A549 (cell line): ENCODE results near the gene ZSCAN12. TPM values are rescaled to one million over a fixed set of nuclear protein-coding genes. Genes with fewer than 3 reads are reported as not detected.
"Not testable (repeated sequence)": the region's sequence is repeated elsewhere in the genome, so short reads cannot be mapped to it uniquely, and the experiment has no call there.

Experiments
- ATAC-seq, 2 experiments: fragments of 200-7000 bp in 1 of 2; fragments of >200 bp in 1 of 2; cut with Nextera tagmentation in 1 of 2; cut with Tn5 transposase in 1 of 2; 3 replicates each; pipeline versions ENCODE4 v1.8.0 to v1.9.1; 2018 to 2020; ENCODE audit warnings: mild to moderate bottlenecking in 1 of 2, moderate library complexity in 1 of 2
- CTCF ChIA-PET: fragments of 300-600 bp; sonication (Branson Sonifier 250); formaldehyde crosslinking; extraction: SDS; loops from one replicate; lab custom pipeline; 2021; ENCODE audit warnings: antibody characterized with exemption, inconsistent platforms; lab: Yijun Ruan, JAX
- POLR2A ChIA-PET: fragments of 350-600 bp; formaldehyde crosslinking; extraction: SDS; loops from one replicate; lab custom pipeline; 2021; ENCODE audit warnings: antibody characterized with exemption, inconsistent platforms; lab: Yijun Ruan, JAX
- DNase-seq, 2 experiments: peaks; one replicate each; pipeline versions ENCODE4 v3.0.0 to v3.0.0-alpha.2; 2011 to 2016; ENCODE audit warnings: low read depth in 1 of 2, low spot score in 1 of 2
- FAIRE-seq: peaks from 2 replicates; lab custom pipeline; 2011; peaks lifted over from hg19 to GRCh38; lab: Jason Lieb, UNC
- H3K27ac ChIP-seq, 2 experiments: fragments of >200 bp; sonication (Bioruptor Twin); formaldehyde crosslinking; 3 replicates each; pipeline ENCODE4 v1.5.1; 2016 to 2017
- H3K4me1 ChIP-seq: fragments of >200 bp; sonication (Bioruptor Twin); formaldehyde crosslinking; 3 replicates; pipeline ENCODE4 v1.6.1; 2016
- H3K4me2 ChIP-seq: fragments of >200 bp; sonication (Bioruptor Twin); formaldehyde crosslinking; 3 replicates; pipeline ENCODE4 v1.6.1; 2016
- H3K4me3 ChIP-seq: fragments of >200 bp; sonication (Bioruptor Twin); formaldehyde crosslinking; 3 replicates; pipeline ENCODE4 v1.5.1; 2016
- H3K9me3 ChIP-seq: fragments of >200 bp; sonication (Bioruptor Twin); formaldehyde crosslinking; 3 replicates; pipeline ENCODE4 v1.6.1; 2016
- CBX2 ChIP-seq: fragments of 200-600 bp; sonication (generic); IDR thresholded peaks from 2 replicates; pipeline ENCODE4 v1.6.1; 2016; ENCODE audit warnings: low read depth, mild to moderate bottlenecking, borderline replicate concordance
- CEBPB ChIP-seq, 2 experiments: fragments of >200 bp in 1 of 2; sonication (Bioruptor Twin) in 1 of 2; formaldehyde crosslinking in 1 of 2; IDR thresholded peaks; 2 replicates each; pipeline ENCODE4 v1.6.1; 2012 to 2016
- FOSB ChIP-seq: fragments of 250-450 bp; sonication (Bioruptor Pico); IDR thresholded peaks from 2 replicates; pipeline ENCODE4 v1.5.0; 2020; ENCODE audit warnings: mild to moderate bottlenecking, moderate library complexity
- HDAC2 ChIP-seq: fragments of 200-600 bp; sonication (generic); IDR thresholded peaks from 2 replicates; pipeline ENCODE4 v1.6.1; 2016
- HEYL ChIP-seq: fragments of 250-450 bp; sonication (Bioruptor Pico); IDR thresholded peaks from 2 replicates; pipeline ENCODE4 v1.8.0; 2021; ENCODE audit warnings: mild to moderate bottlenecking, moderate library complexity
- HOXA7 ChIP-seq: fragments of 250-450 bp; sonication (Bioruptor Pico); IDR thresholded peaks from 2 replicates; pipeline ENCODE4 v1.5.0; 2020; ENCODE audit warnings: mild to moderate bottlenecking, moderate library complexity
- HOXB13 ChIP-seq: fragments of 250-450 bp; sonication (Bioruptor Pico); IDR thresholded peaks from 2 replicates; pipeline ENCODE4 v1.5.0; 2020; ENCODE audit warnings: low read depth, mild to moderate bottlenecking, moderate library complexity
- KDM1A ChIP-seq: fragments of 200-600 bp; sonication (generic); IDR thresholded peaks from 2 replicates; pipeline ENCODE4 v1.6.1; 2016; ENCODE audit warnings: low read depth, mild to moderate bottlenecking
- MAFK ChIP-seq: fragments of 450-650 bp; IDR thresholded peaks from 2 replicates; pipeline ENCODE4 v1.6.1; 2014; ENCODE audit not compliant: partially characterized antibody
- MYC ChIP-seq: IDR thresholded peaks from 2 replicates; pipeline ENCODE4 v1.6.1; 2012; ENCODE audit warnings: mild to moderate bottlenecking, inconsistent platforms, low read length, improper control_type of control experiment, borderline replicate concordance
- NPAS2 ChIP-seq: fragments of 250-450 bp; sonication (Bioruptor Pico); IDR thresholded peaks from 2 replicates; pipeline ENCODE4 v1.8.0; 2022; ENCODE audit warnings: mild to moderate bottlenecking, moderate library complexity, borderline replicate concordance
- PHF8 ChIP-seq: fragments of 200-600 bp; sonication (generic); IDR thresholded peaks from 2 replicates; pipeline ENCODE4 v1.6.1; 2016; ENCODE audit warnings: low read depth, mild to moderate bottlenecking, antibody characterized with exemption, moderate library complexity, borderline replicate concordance
- RCOR1 ChIP-seq: fragments of 150-350 bp; IDR thresholded peaks from 2 replicates; pipeline ENCODE4 v1.6.1; 2014; ENCODE audit warnings: antibody characterized with exemption, low read length, low read depth
- SMC3 ChIP-seq: fragments of >200 bp; sonication (Bioruptor Twin); formaldehyde crosslinking; IDR thresholded peaks from 3 replicates; pipeline ENCODE4 v1.6.1; 2018; ENCODE audit warnings: inconsistent platforms
- ZFP36 ChIP-seq: fragments of 450-650 bp; IDR thresholded peaks from 2 replicates; pipeline ENCODE4 v1.6.1; 2014; ENCODE audit warnings: borderline replicate concordance; ENCODE audit not compliant: partially characterized antibody
- ZNF302 ChIP-seq: fragments of 250-450 bp; sonication (Bioruptor Pico); IDR thresholded peaks from 2 replicates; pipeline ENCODE4 v1.9.0; 2021; ENCODE audit warnings: inconsistent platforms, mild to moderate bottlenecking, moderate library complexity
- ZSCAN20 ChIP-seq: fragments of 250-450 bp; sonication (Bioruptor Pico); IDR thresholded peaks from 2 replicates; pipeline ENCODE4 v1.8.0; 2022; ENCODE audit warnings: mild to moderate bottlenecking, moderate library complexity
- WGBS: methylation state at CpG from one replicate; pipeline ENCODE4 v1.1.6; 2017; ENCODE audit errors: missing lambda C conversion rate; 5-methylcytosine and 5-hydroxymethylcytosine counted together
- polyA plus RNA-seq, 4 experiments: library from polyadenylated mRNA; depleted of rRNA in 3 of 4; stranded (reverse); fragments of >200 nt; fragmentation: RNase III in 1 of 4; extraction: RNeasy Plus Mini Kit Qiagen cat#74134 plus additional on column Dnase treatment in 1 of 4; gene quantifications; 2 replicates in 3 of 4; 3 replicates in 1 of 4; pipeline ENCODE4 v1.2.3, GENCODE V29; 2011 to 2017
- TF ChIP-seq, protein P1 (sequence below): IDR thresholded peaks from 2 replicates; pipeline ENCODE4 v1.6.1; 2012
- TF ChIP-seq, protein P2 (sequence below): fragments of 150-350 bp; IDR thresholded peaks from 2 replicates; pipeline ENCODE4 v1.6.1; 2014; ENCODE audit warnings: low read depth, mild to moderate bottlenecking, low read length
- TF ChIP-seq, protein P3 (sequence below): fragments of >200 bp; sonication (Bioruptor Twin); formaldehyde crosslinking; IDR thresholded peaks from 2 replicates; pipeline ENCODE4 v1.6.1; 2016
- TF ChIP-seq, protein P4 (sequence below): IDR thresholded peaks from 2 replicates; pipeline ENCODE4 v1.6.1; 2012; ENCODE audit warnings: low read depth, borderline replicate concordance

The ZSCAN12 gene
- polyA plus RNA-seq, 2 of the 4 experiments (the other 2 are of a cell fraction) = 1.9 to 3.3 TPM

DNA sequence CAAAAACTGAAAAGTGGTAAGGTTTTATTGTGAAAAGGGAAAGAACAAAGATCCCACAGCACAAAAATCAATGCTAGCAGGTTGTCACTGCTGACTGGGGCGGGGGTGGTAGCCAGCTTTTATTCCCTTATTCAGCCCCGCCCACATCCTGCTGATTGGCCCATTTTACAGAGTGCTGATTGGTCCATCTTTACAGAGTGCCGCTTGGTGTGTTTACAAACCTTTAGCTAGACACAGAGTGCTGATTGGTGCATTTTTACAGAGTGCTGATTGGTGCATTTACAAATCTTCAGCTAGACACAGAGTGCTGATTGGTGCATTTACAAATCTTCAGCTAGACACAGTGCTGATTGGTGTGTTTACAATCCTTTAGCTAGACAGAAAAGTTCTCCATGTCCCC is 45.2 kb upstream of the ZSCAN12 start:
- H3K9me3 ChIP-seq, CTCF ChIA-PET, ATAC-seq, H3K4me3 ChIP-seq, POLR2A ChIA-PET, FAIRE-seq, H3K4me1 ChIP-seq, H3K27ac ChIP-seq, H3K4me2 ChIP-seq: not testable (repeated sequence)
- peak; percentile 58 for TF ChIP-seq MAFK
- peak in 1 of 2 experiments; percentile 7 for DNase-seq
- 11% methylated on average over 3 of the region's 3 CpGs for WGBS

DNA sequence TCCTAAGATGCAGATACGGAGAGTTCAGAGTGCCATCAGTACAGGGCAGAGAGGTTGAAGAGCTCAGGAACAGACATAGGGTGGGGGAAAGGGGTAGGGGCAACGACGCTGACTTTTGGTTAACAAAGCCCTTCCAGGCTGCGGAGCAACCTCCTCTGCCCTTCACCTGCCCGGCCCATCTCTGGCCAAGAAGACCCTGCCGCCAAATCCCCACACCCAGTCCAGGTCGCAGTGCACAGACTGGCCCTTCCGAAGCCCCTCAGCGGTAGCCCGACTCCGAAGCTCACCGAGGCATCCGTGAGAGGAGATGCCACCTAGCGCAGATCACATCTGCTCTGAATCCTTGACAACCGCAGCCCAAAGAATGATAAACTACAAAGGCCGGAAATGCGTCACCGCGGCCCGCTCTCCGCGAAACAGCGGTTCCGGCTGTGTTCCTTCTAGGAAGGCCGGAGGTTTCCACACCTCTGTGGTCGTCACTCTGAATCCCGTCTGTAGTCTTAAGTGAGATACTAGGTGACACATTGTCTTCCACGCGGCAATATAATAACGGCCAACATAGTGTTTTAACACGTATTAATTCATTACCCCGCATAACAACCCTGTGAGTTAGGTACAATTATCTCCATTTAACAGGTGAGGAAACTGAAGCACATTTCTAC is 43.7 kb upstream of the ZSCAN12 start, which contains the start of gene ZSCAN23:
Gene ZSCAN23 (minus strand): TSS at position 380 of the 662 bp plus-strand sequence. CDS start 7,225 bp downstream, outside the sequence.
- ChIA-PET POLR2A (no interaction called here), CTCF (no interaction called here)
- no peak for DNase-seq
- H3K4me3 ChIP-seq = no peak within 1 kb of the TSS
- no peak within 1 kb of the TSS for H3K4me2 ChIP-seq
- ATAC-seq = no peak
- H3K9me3 ChIP-seq = no peaks in the 10 kb centered on the region
- no peak within 1 kb of the TSS for H3K27ac ChIP-seq
- TF ChIP-seq ZNF302 = no peak
- TF ChIP-seq HEYL (CRISPR knock-in tag) = no peak
- TF ChIP-seq, protein P1, sequence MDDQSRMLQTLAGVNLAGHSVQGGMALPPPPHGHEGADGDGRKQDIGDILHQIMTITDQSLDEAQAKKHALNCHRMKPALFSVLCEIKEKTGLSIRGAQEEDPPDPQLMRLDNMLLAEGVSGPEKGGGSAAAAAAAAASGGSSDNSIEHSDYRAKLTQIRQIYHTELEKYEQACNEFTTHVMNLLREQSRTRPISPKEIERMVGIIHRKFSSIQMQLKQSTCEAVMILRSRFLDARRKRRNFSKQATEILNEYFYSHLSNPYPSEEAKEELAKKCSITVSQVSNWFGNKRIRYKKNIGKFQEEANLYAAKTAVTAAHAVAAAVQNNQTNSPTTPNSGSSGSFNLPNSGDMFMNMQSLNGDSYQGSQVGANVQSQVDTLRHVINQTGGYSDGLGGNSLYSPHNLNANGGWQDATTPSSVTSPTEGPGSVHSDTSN = no peak
- H3K4me1 ChIP-seq = no peaks in the 10 kb centered on the region
- WGBS = 77% methylated on average over 29 of the region's 32 CpGs
- no peak for FAIRE-seq

DNA sequence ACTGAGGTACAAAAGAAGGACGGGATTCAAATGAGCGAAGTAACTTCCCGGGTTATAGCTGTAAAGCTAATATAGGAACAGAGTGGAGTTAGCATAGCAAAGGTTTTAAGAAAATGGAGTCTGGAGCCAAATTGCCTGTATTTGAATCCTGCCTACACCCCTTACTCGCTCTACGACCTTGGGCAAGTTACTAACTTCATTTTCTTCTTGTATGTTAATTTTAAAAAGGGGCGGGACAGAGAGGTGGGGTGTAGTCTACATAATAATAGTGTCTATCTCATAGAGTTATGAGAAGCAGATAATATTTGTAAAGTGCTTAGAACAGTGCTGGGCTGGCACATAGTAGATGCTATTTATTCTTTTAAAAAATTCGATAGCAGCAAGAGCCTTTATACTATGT is 43.0 kb upstream of the ZSCAN12 start:
- no peak overlapping the region for H3K4me3 ChIP-seq
- no peaks in the 10 kb centered on the region for H3K9me3 ChIP-seq
- CTCF ChIA-PET = no interaction called here
- no peak overlapping the region for H3K4me2 ChIP-seq
- no peak for TF ChIP-seq PHF8
- no peaks in the 10 kb centered on the region for H3K4me1 ChIP-seq
- no peak overlapping the region for H3K27ac ChIP-seq
- DNase-seq (no peak), FAIRE-seq (no peak), ATAC-seq (no peak)
- 40% methylated on average over 7 of the region's 7 CpGs for WGBS
- POLR2A ChIA-PET = no interaction called here

DNA sequence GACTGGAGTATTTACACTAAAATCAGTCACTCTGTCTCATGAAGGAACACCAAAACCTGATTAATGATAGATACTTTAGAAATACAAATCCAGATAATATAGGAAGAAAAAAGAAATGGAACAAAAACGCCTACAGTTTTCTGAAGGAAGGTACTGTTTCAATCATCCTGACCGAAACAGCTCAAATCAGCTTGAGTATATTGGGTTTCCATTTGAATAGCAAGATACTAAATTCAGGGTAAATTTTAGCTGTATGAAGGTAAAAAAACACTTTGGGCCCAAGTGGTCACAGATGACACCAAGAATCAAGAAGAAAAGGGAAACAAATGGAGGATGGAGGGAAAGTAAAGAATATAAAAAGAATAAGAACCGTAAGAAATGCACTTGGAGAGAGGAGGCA is 36.9 kb upstream of the ZSCAN12 start:
- H3K27ac ChIP-seq = no peak overlapping the region
- ChIA-PET POLR2A (interaction anchor here (0.7 kb wide), 1 partner anchor 53 kb away, joined by 4 read pairs; no protein-coding TSS in a partner anchor), CTCF (no interaction called here)
- no peak for FAIRE-seq
- WGBS = 39% methylated on average over 3 of the region's 3 CpGs
- no peaks in the 10 kb centered on the region for H3K9me3 ChIP-seq
- no peak for TF ChIP-seq ZFP36
- DNase-seq = no peak
- H3K4me2 ChIP-seq = no peak overlapping the region
- ATAC-seq = no peak
- no peaks in the 10 kb centered on the region for H3K4me1 ChIP-seq
- H3K4me3 ChIP-seq = no peak overlapping the region

DNA sequence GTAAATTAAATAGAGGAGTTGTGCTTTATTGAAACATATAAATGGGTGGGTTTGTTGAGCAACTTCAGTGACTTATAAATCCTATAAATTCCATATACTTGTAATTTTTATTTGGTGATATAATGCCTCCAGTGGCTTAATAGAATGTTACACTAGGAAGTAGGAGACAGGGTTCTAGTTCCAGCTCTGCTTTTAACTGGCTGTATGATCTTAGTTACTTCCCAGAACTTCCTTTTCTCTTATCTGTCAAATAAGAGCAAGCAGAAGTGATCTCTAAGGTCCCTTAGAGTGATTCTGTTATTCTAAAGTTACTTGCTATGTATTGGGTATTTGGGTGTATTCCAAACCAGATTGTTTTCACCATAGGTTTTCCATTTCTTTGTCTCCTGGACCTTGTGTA is 33.6 kb upstream of the ZSCAN12 start:
- POLR2A ChIA-PET = no interaction called here
- DNase-seq (no peak), ATAC-seq (no peak), FAIRE-seq (no peak)
- no peaks in the 10 kb centered on the region for H3K9me3 ChIP-seq
- no peak overlapping the region for H3K4me3 ChIP-seq
- CTCF ChIA-PET = interaction anchor here (1.4 kb wide), 1 partner anchor 110 kb away, joined by 3 read pairs; no protein-coding TSS in a partner anchor
- H3K27ac ChIP-seq = no peak overlapping the region
- H3K4me2 ChIP-seq = no peak overlapping the region
- no peak for TF ChIP-seq CBX2
- no peak for TF ChIP-seq RCOR1
- no peak for TF ChIP-seq CEBPB (IDR thresholded peaks at IDR 0.05)
- no peak for TF ChIP-seq NPAS2 (CRISPR knock-in tag)
- no peak for TF ChIP-seq SMC3
- no peak for TF ChIP-seq HDAC2
- TF ChIP-seq HOXA7 (CRISPR knock-in tag) = no peak
- TF ChIP-seq, protein P2, sequence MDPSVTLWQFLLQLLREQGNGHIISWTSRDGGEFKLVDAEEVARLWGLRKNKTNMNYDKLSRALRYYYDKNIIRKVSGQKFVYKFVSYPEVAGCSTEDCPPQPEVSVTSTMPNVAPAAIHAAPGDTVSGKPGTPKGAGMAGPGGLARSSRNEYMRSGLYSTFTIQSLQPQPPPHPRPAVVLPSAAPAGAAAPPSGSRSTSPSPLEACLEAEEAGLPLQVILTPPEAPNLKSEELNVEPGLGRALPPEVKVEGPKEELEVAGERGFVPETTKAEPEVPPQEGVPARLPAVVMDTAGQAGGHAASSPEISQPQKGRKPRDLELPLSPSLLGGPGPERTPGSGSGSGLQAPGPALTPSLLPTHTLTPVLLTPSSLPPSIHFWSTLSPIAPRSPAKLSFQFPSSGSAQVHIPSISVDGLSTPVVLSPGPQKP = no peak
- TF ChIP-seq, protein P3, sequence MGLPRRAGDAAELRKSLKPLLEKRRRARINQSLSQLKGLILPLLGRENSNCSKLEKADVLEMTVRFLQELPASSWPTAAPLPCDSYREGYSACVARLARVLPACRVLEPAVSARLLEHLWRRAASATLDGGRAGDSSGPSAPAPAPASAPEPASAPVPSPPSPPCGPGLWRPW = no peak
- TF ChIP-seq FOSB (CRISPR knock-in tag) = no peak
- TF ChIP-seq PHF8 = no peak
- TF ChIP-seq, protein P1 = no peak
- TF ChIP-seq MYC = no peak
- TF ChIP-seq MAFK = no peak
- TF ChIP-seq, protein P4, sequence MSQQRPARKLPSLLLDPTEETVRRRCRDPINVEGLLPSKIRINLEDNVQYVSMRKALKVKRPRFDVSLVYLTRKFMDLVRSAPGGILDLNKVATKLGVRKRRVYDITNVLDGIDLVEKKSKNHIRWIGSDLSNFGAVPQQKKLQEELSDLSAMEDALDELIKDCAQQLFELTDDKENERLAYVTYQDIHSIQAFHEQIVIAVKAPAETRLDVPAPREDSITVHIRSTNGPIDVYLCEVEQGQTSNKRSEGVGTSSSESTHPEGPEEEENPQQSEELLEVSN = no peak
- TF ChIP-seq HOXB13 (CRISPR knock-in tag) = no peak
- TF ChIP-seq KDM1A = no peak
- no peak for TF ChIP-seq ZSCAN20
- H3K4me1 ChIP-seq = no peaks in the 10 kb centered on the region
